Measurements from ENCODE around the gene CYB5R2. TPM values are rescaled to one million over a fixed set of nuclear protein-coding genes. Genes with fewer than 3 reads are reported as not detected.
"Not testable (repeated sequence)": the region's sequence is repeated elsewhere in the genome, so short reads cannot be mapped to it uniquely, and the experiment has no call there.

The CYB5R2 gene
- total RNA-seq, 2 experiments from 2014 or later, result 4.2 to 4.9 TPM

- intact Hi-C loops (cut with micrococcal nuclease), result no loop called here
- TF ChIP-seq CTCF (IDR thresholded peaks at IDR 0.05), result no peak
- no peaks in the 10 kb centered on the region for H3K4me1 Mint-ChIP-seq (ENCODE audit: low read depth)
- no peak overlapping the region for H3K27ac Mint-ChIP-seq
- DNase-seq, result no peak
- no peak overlapping the region for H3K4me3 Mint-ChIP-seq
- CTCF ChIA-PET, result interaction anchor here (0.6 to 2.6 kb wide), 15 partner anchors 9 to 564 kb away, joined by 3 to 12 read pairs (median 4); partner anchors contain the start of gene PPFIBP2
- POLR2A ChIA-PET, result no interaction called here
- no peak for ATAC-seq
- H3K36me3 Mint-ChIP-seq (ENCODE audit: low read depth), result peaks cover 3% of the 10 kb centered on the region
- H3K27me3 Mint-ChIP-seq, result peaks cover 8% of the 10 kb centered on the region
- H3K9me3 Mint-ChIP-seq, result no peaks in the 10 kb centered on the region
Measured at GRCh38 chr11:7666292-7666866, 6.9 kb downstream of the CYB5R2 start.

- Mint-ChIP-seq H3K4me1 (ENCODE audit: low read depth) (no peaks in the 10 kb centered on the region), H3K36me3 (ENCODE audit: low read depth) (peaks cover 3% of the 10 kb centered on the region), H3K27ac (no peak overlapping the region), H3K4me3 (no peak overlapping the region), H3K9me3 (no peaks in the 10 kb centered on the region), H3K27me3 (peaks cover 8% of the 10 kb centered on the region)
- intact Hi-C loops (cut with micrococcal nuclease), result loop anchor here (2.0 kb wide), 1 partner anchor 153 kb away; the partner anchor contains the start of gene PPFIBP2
- CTCF ChIA-PET, result interaction anchor here (0.7 to 2.6 kb wide), 20 partner anchors 9 to 706 kb away, joined by 3 to 12 read pairs (median 4); partner anchors contain the start of gene PPFIBP2
- POLR2A ChIA-PET, result no interaction called here
- peak; percentile 87 for TF ChIP-seq CTCF (IDR thresholded peaks at IDR 0.05)
- ATAC-seq, result peak; percentile 99
- peak; percentile 78 for DNase-seq
Measured at GRCh38 chr11:7665473-7666291, 7.6 kb downstream of the CYB5R2 start.

- TF ChIP-seq CTCF (IDR thresholded peaks at IDR 0.05), result no peak
- no peaks in the 10 kb centered on the region for H3K4me1 Mint-ChIP-seq (ENCODE audit: low read depth)
- peaks cover 3% of the 10 kb centered on the region for H3K36me3 Mint-ChIP-seq (ENCODE audit: low read depth)
- peaks cover 5% of the 10 kb centered on the region for H3K27me3 Mint-ChIP-seq
- POLR2A ChIA-PET, result no interaction called here
- H3K9me3 Mint-ChIP-seq, result no peaks in the 10 kb centered on the region
- CTCF ChIA-PET, result interaction anchor here (0.7 to 2.6 kb wide), 13 partner anchors 8 to 705 kb away, joined by 3 to 12 read pairs (median 4); partner anchors contain the start of gene PPFIBP2
- H3K27ac Mint-ChIP-seq, result no peak overlapping the region
- intact Hi-C loops (cut with micrococcal nuclease), result loop anchor here (2.0 kb wide), 1 partner anchor 152 kb away; the partner anchor contains the start of gene PPFIBP2
- DNase-seq (no peak), ATAC-seq (no peak)
- no peak overlapping the region for H3K4me3 Mint-ChIP-seq
Measured at GRCh38 chr11:7664867-7665266, 8.4 kb downstream of the CYB5R2 start.

- CTCF ChIA-PET; H3K9me3 Mint-ChIP-seq; POLR2A ChIA-PET; DNase-seq; H3K27ac Mint-ChIP-seq; H3K36me3 Mint-ChIP-seq (ENCODE audit: low read depth); ATAC-seq; intact Hi-C loops (cut with micrococcal nuclease); H3K27me3 Mint-ChIP-seq; H3K4me3 Mint-ChIP-seq; H3K4me1 Mint-ChIP-seq (ENCODE audit: low read depth): not testable (repeated sequence)
Measured at GRCh38 chr11:7663531-7663930, 9.8 kb downstream of the CYB5R2 start.

GRCh38 chr11:7657306-7658025, 15.8 kb downstream of the CYB5R2 start:
- Mint-ChIP-seq H3K4me3 (no peak overlapping the region), H3K36me3 (ENCODE audit: low read depth) (peaks cover 5% of the 10 kb centered on the region), H3K4me1 (ENCODE audit: low read depth) (no peaks in the 10 kb centered on the region), H3K27me3 (no peaks in the 10 kb centered on the region), H3K9me3 (no peaks in the 10 kb centered on the region), H3K27ac (no peak overlapping the region)
- intact Hi-C loops (cut with micrococcal nuclease), result no loop called here
- ATAC-seq (no peak), DNase-seq (peak; percentile 29)
- no peak for TF ChIP-seq CTCF (IDR thresholded peaks at IDR 0.05)
- CTCF ChIA-PET, result interaction anchor here (0.7 to 2.0 kb wide), 9 partner anchors 8 to 304 kb away, joined by 3 to 8 read pairs (median 3); partner anchors contain the start of gene PPFIBP2
- POLR2A ChIA-PET, result no interaction called here

All from activated CD8-positive, alpha-beta T cell treated with anti-CD3 and anti-CD28 coated beads for 36 hours (primary cell).